Esophagus squamous epithelium (tissue), 5 donors: Measurements from ENCODE around the gene PAX8. TPM values are rescaled to one million over a fixed set of nuclear protein-coding genes. Genes with fewer than 3 reads are reported as not detected.

Experiments
- DNase-seq: peaks from one replicate; lab custom pipeline; 2025; lab: John Stamatoyannopoulos, UW
- H3K27ac ChIP-seq, 4 donors: fragments of 200-600 bp; sonication (generic); one replicate each; pipeline ENCODE4 v1.5.1; 2016 to 2019; ENCODE audit warnings: mild to moderate bottlenecking in 1 of 4
- H3K27me3 ChIP-seq, 4 donors: fragments of 200-600 bp; sonication (generic); 1 replicate in 3 of 4; 2 replicates in 1 of 4; pipeline versions ENCODE4 v1.5.1 to v1.6.0; 2017 to 2021; ENCODE audit warnings: antibody characterized with exemption in 1 of 4
- H3K36me3 ChIP-seq, 3 donors: fragments of 200-600 bp; sonication (generic); one replicate each; pipeline ENCODE4 v1.5.1; 2016 to 2019
- H3K4me1 ChIP-seq, 3 donors: fragments of 200-600 bp; sonication (generic); one replicate each; pipeline ENCODE4 v1.5.1; 2017 to 2019
- H3K4me3 ChIP-seq, 4 donors: fragments of 200-600 bp; sonication (generic); 1 replicate in 3 of 4; 2 replicates in 1 of 4; pipeline ENCODE4 v1.5.1; 2016 to 2019; ENCODE audit warnings: mild to moderate bottlenecking in 2 of 4, moderate library complexity in 1 of 4
- H3K9me3 ChIP-seq, 3 donors: fragments of 200-600 bp; sonication (generic); one replicate each; pipeline ENCODE4 v1.5.1; 2016 to 2019
- CTCF ChIP-seq, 6 experiments: fragments of 450-650 bp in 4 of 6; fragments of 200-600 bp in 2 of 6; sonication (generic) in 2 of 6; IDR thresholded peaks; one replicate each; pipeline ENCODE4 v1.5.1; 2016 to 2019; ENCODE audit warnings: antibody characterized with exemption in 6 of 6, mild to moderate bottlenecking in 4 of 6, moderate library complexity in 4 of 6
- POLR2A ChIP-seq, 4 donors: fragments of 450-650 bp; IDR thresholded peaks; one replicate each; pipeline ENCODE4 v1.6.1; 2017; ENCODE audit warnings: antibody characterized with exemption in 4 of 4, mild to moderate bottlenecking in 4 of 4, moderate library complexity in 3 of 4
- WGBS, 2 donors: methylation state at CpG; one replicate each; pipeline ENCODE4 v1.1.5; 2018; 5-methylcytosine and 5-hydroxymethylcytosine counted together
- intact Hi-C: fragments of 100-400 bp; cut with DNase I; formaldehyde crosslinking; loops from one replicate; pipeline ENCODE4 v1.15.0; 2022
- total RNA-seq, 4 donors: library from RNA; depleted of rRNA; stranded (reverse); fragments of >200 nt; gene quantifications; one replicate each; pipeline ENCODE4 v1.1.0, GENCODE V29; 2016
- donor health status: DM: yes; HTN: yes; CAD: no.

The PAX8 gene
- total RNA-seq, 4 donors from 2014 or later = 0.32 to 7.6 (median 2.7) TPM

GRCh38 chr2:113184531-113185230, 94.0 kb downstream of the PAX8 start:
- H3K27ac ChIP-seq = no peak overlapping the region

GRCh38 chr2:113183703-113184102, 95.0 kb downstream of the PAX8 start:
- Histone ChIP-seq H3K36me3 (peaks cover 0 to 40% (median 0%) of the 10 kb centered on the region in 3 donors), H3K27me3 (no peaks in the 10 kb centered on the region), H3K4me1 (peaks cover 4 to 28% (median 6%) of the 10 kb centered on the region in 3 donors), H3K9me3 (no peaks in the 10 kb centered on the region), H3K27ac (no peak overlapping the region), H3K4me3 (no peak overlapping the region)
- 75 to 87% methylated on average over 2 of the region's 2 CpGs for WGBS, 2 donors
- intact Hi-C loops = no loop called here
- no peak for DNase-seq
- TF ChIP-seq CTCF (IDR thresholded peaks at IDR 0.05) = no peak
- TF ChIP-seq POLR2A (IDR thresholded peaks at IDR 0.05) = no peak

More at GRCh38 chr2:113184531-113185230, 94.0 kb downstream of the PAX8 start:
- no peak for TF ChIP-seq POLR2A (IDR thresholded peaks at IDR 0.05)
- TF ChIP-seq CTCF (IDR thresholded peaks at IDR 0.05) = no peak
- DNase-seq = no peak
- intact Hi-C loops = no loop called here
- Histone ChIP-seq H3K9me3 (no peaks in the 10 kb centered on the region), H3K27me3 (no peaks in the 10 kb centered on the region), H3K4me1 (peaks cover 4 to 28% (median 6%) of the 10 kb centered on the region in 3 donors), H3K36me3 (peaks cover 0 to 40% (median 0%) of the 10 kb centered on the region in 3 donors), H3K4me3 (no peak overlapping the region)
- 85 to 90% methylated on average over 5 to 6 of the region's 8 CpGs for WGBS, 2 donors

GRCh38 chr2:113183264-113183663, 95.5 kb downstream of the PAX8 start:
- H3K27me3 ChIP-seq = no peaks in the 10 kb centered on the region
- no peak for TF ChIP-seq CTCF (IDR thresholded peaks at IDR 0.05)
- no peak for TF ChIP-seq POLR2A (IDR thresholded peaks at IDR 0.05)
- intact Hi-C loops = no loop called here
- H3K4me1 ChIP-seq = peaks cover 4 to 28% (median 6%) of the 10 kb centered on the region in 3 donors
- H3K4me3 ChIP-seq = no peak overlapping the region
- no peak for DNase-seq
- WGBS, 2 donors = 91 to 93% methylated on average over 2 to 6 of the region's 8 CpGs
- H3K9me3 ChIP-seq = no peaks in the 10 kb centered on the region
- peaks cover 0 to 40% (median 0%) of the 10 kb centered on the region in 3 donors for H3K36me3 ChIP-seq
- no peak overlapping the region for H3K27ac ChIP-seq

GRCh38 chr2:113182471-113183260, 96.1 kb downstream of the PAX8 start:
- DNase-seq = no peak
- peaks cover 4 to 28% (median 6%) of the 10 kb centered on the region in 3 donors for H3K4me1 ChIP-seq
- H3K36me3 ChIP-seq = peaks cover 0 to 40% (median 0%) of the 10 kb centered on the region in 3 donors
- H3K9me3 ChIP-seq = no peaks in the 10 kb centered on the region
- intact Hi-C loops = no loop called here
- no peak overlapping the region for H3K4me3 ChIP-seq
- TF ChIP-seq CTCF (IDR thresholded peaks at IDR 0.05) = no peak
- TF ChIP-seq POLR2A (IDR thresholded peaks at IDR 0.05) = no peak
- H3K27ac ChIP-seq = no peak overlapping the region
- WGBS, 2 donors = 50 to 83% methylated on average over 4 to 7 of the region's 15 CpGs
- H3K27me3 ChIP-seq = no peaks in the 10 kb centered on the region
